ENCODE data around the gene DDX21. TPM values are rescaled to one million over a fixed set of nuclear protein-coding genes. Genes with fewer than 3 reads are reported as not detected.
"Not testable (repeated sequence)": the region's sequence is repeated elsewhere in the genome, so short reads cannot be mapped to it uniquely, and the experiment has no call there.

DDX21 gene
- 100 to 1,000 TPM; 127 to 136 TPM for total RNA-seq

GRCh38 chr10:68955832-68956532, at the start of gene DDX21:
DDX21 (plus strand) TSS chr10:68956170; CDS start chr10:68956226, 56 bp downstream.
- ATAC-seq (peak; percentile 90 to 93), DNase-seq (ENCODE audit: low spot score in 2 of 2) (peak; percentile 84 to 89)
- peaks cover 30 to 41% of the 10 kb centered on the region in 2 donors for H3K36me3 Mint-ChIP-seq
- H3K9me3 Mint-ChIP-seq = no peaks in the 10 kb centered on the region
- H3K27ac Mint-ChIP-seq = peak within 1 kb of the TSS; percentile 98 to 100

GRCh38 chr10:68924593-68924992, 31.4 kb upstream of the DDX21 start:
- Mint-ChIP-seq H3K36me3 (peaks cover 0 to 13% of the 10 kb centered on the region in 2 donors), H3K9me3 (no peaks in the 10 kb centered on the region), H3K27ac (peak overlapping the region; percentile 16 to 49)
- ATAC-seq (no peak), DNase-seq (ENCODE audit: low spot score in 2 of 2) (no peak)

- ATAC-seq (no peak), DNase-seq (ENCODE audit: low spot score in 2 of 2) (no peak)
- no peaks in the 10 kb centered on the region for H3K9me3 Mint-ChIP-seq
- H3K36me3 Mint-ChIP-seq = peaks cover 3 to 22% of the 10 kb centered on the region in 2 donors
- peak overlapping the region in 1 of 2 donors; percentile 32 for H3K27ac Mint-ChIP-seq
Measured at GRCh38 chr10:68925489-68925888, 30.5 kb upstream of the DDX21 start.

GRCh38 chr10:68929157-68929556, 26.8 kb upstream of the DDX21 start:
- not testable (repeated sequence) for H3K27ac Mint-ChIP-seq; H3K9me3 Mint-ChIP-seq; DNase-seq (ENCODE audit: low spot score in 2 of 2); ATAC-seq
- H3K36me3 Mint-ChIP-seq = peaks cover 10 to 29% of the 10 kb centered on the region in 2 donors

GRCh38 chr10:68929888-68930287, 26.1 kb upstream of the DDX21 start:
- not testable (repeated sequence) for H3K9me3 Mint-ChIP-seq; DNase-seq (ENCODE audit: low spot score in 2 of 2); H3K27ac Mint-ChIP-seq; ATAC-seq
- peaks cover 10 to 29% of the 10 kb centered on the region in 2 donors for H3K36me3 Mint-ChIP-seq

GRCh38 chr10:68932860-68933259, 23.1 kb upstream of the DDX21 start:
- peaks cover 10 to 40% of the 10 kb centered on the region in 2 donors for H3K36me3 Mint-ChIP-seq
- H3K27ac Mint-ChIP-seq; DNase-seq (ENCODE audit: low spot score in 2 of 2); H3K9me3 Mint-ChIP-seq; ATAC-seq: not testable (repeated sequence)

- peak; percentile 56 to 96 for ATAC-seq
- H3K27ac Mint-ChIP-seq = peak overlapping the region in 1 of 2 donors; percentile 90
- no peak for DNase-seq (ENCODE audit: low spot score in 2 of 2)
- no peaks in the 10 kb centered on the region for H3K9me3 Mint-ChIP-seq
- H3K36me3 Mint-ChIP-seq = peaks cover 10 to 36% of the 10 kb centered on the region in 2 donors
Measured at GRCh38 chr10:68934994-68935393, 21.0 kb upstream of the DDX21 start.

- Mint-ChIP-seq H3K36me3 (peaks cover 0 to 25% of the 10 kb centered on the region in 2 donors), H3K9me3 (no peaks in the 10 kb centered on the region), H3K27ac (no peak overlapping the region)
- DNase-seq (ENCODE audit: low spot score in 2 of 2) (no peak), ATAC-seq (no peak)
Measured at GRCh38 chr10:68938117-68938516, 17.9 kb upstream of the DDX21 start.

GRCh38 chr10:68938884-68939283, 17.1 kb upstream of the DDX21 start:
- Mint-ChIP-seq H3K27ac (no peak overlapping the region), H3K36me3 (peaks cover 0 to 25% of the 10 kb centered on the region in 2 donors), H3K9me3 (no peaks in the 10 kb centered on the region)
- DNase-seq (ENCODE audit: low spot score in 2 of 2) (no peak), ATAC-seq (no peak)

- not testable (repeated sequence) for DNase-seq (ENCODE audit: low spot score in 2 of 2); ATAC-seq; H3K9me3 Mint-ChIP-seq; H3K27ac Mint-ChIP-seq
- H3K36me3 Mint-ChIP-seq = peaks cover 0 to 18% of the 10 kb centered on the region in 2 donors
Measured at GRCh38 chr10:68940917-68941316, 15.1 kb upstream of the DDX21 start.

- no peak overlapping the region for H3K27ac Mint-ChIP-seq
- no peak for ATAC-seq
- H3K36me3 Mint-ChIP-seq = peaks cover 3 to 12% of the 10 kb centered on the region in 2 donors
- DNase-seq (ENCODE audit: low spot score in 2 of 2) = no peak
- H3K9me3 Mint-ChIP-seq = no peaks in the 10 kb centered on the region
Measured at GRCh38 chr10:68950598-68950997, 5.4 kb upstream of the DDX21 start.

GRCh38 chr10:68954904-68955303, 1.1 kb upstream of the DDX21 start:
- DNase-seq (ENCODE audit: low spot score in 2 of 2) (no peak), ATAC-seq (no peak)
- Mint-ChIP-seq H3K27ac (peak overlapping the region; percentile 72 to 98), H3K9me3 (no peaks in the 10 kb centered on the region), H3K36me3 (peaks cover 27 to 38% of the 10 kb centered on the region in 2 donors)

GRCh38 chr10:68955355-68955831, 577 bp upstream of the DDX21 start:
- ATAC-seq (peak; percentile 11 to 37), DNase-seq (ENCODE audit: low spot score in 2 of 2) (no peak)
- H3K9me3 Mint-ChIP-seq = no peaks in the 10 kb centered on the region
- peak overlapping the region; percentile 98 to 100 for H3K27ac Mint-ChIP-seq
- H3K36me3 Mint-ChIP-seq = peaks cover 30 to 41% of the 10 kb centered on the region in 2 donors

GRCh38 chr10:68957284-68957615, 1.3 kb downstream of the DDX21 start:
- DNase-seq (ENCODE audit: low spot score in 2 of 2) (no peak), ATAC-seq (no peak)
- H3K27ac Mint-ChIP-seq = peak overlapping the region; percentile 98 to 100
- H3K9me3 Mint-ChIP-seq = no peaks in the 10 kb centered on the region
- H3K36me3 Mint-ChIP-seq = peaks cover 34 to 49% of the 10 kb centered on the region in 2 donors

- Mint-ChIP-seq H3K9me3 (no peaks in the 10 kb centered on the region), H3K27ac (peak overlapping the region; percentile 98 to 100), H3K36me3 (peaks cover 36 to 53% of the 10 kb centered on the region in 2 donors)
- DNase-seq (ENCODE audit: low spot score in 2 of 2) = no peak
- no peak for ATAC-seq
Measured at GRCh38 chr10:68957654-68958053, 1.7 kb downstream of the DDX21 start.

- peaks cover 36 to 54% of the 10 kb centered on the region in 2 donors for H3K36me3 Mint-ChIP-seq
- peak overlapping the region; percentile 22 to 90 for H3K27ac Mint-ChIP-seq
- no peaks in the 10 kb centered on the region for H3K9me3 Mint-ChIP-seq
- no peak for ATAC-seq
- no peak for DNase-seq (ENCODE audit: low spot score in 2 of 2)
Measured at GRCh38 chr10:68959695-68960527, 3.9 kb downstream of the DDX21 start.

GRCh38 chr10:68963151-68963550, 7.2 kb downstream of the DDX21 start:
- DNase-seq (ENCODE audit: low spot score in 2 of 2) (no peak), ATAC-seq (no peak)
- no peaks in the 10 kb centered on the region for H3K9me3 Mint-ChIP-seq
- H3K36me3 Mint-ChIP-seq = peaks cover 15 to 50% of the 10 kb centered on the region in 2 donors
- H3K27ac Mint-ChIP-seq = peak overlapping the region in 1 of 2 donors; percentile 77

Data from activated naive CD4-positive, alpha-beta T cell treated with anti-CD3 and anti-CD28 coated beads, Interleukin-2, amount 50 U/mL, for 72 hours (primary cell).